ENCODE results near the gene MLEC. TPM values are rescaled to one million over a fixed set of nuclear protein-coding genes. Genes with fewer than 3 reads are reported as not detected.

The MLEC gene
- total RNA-seq, 4 donors from 2014 or later, result 46.5 to 89.4 (median 60.1) TPM

DNA sequence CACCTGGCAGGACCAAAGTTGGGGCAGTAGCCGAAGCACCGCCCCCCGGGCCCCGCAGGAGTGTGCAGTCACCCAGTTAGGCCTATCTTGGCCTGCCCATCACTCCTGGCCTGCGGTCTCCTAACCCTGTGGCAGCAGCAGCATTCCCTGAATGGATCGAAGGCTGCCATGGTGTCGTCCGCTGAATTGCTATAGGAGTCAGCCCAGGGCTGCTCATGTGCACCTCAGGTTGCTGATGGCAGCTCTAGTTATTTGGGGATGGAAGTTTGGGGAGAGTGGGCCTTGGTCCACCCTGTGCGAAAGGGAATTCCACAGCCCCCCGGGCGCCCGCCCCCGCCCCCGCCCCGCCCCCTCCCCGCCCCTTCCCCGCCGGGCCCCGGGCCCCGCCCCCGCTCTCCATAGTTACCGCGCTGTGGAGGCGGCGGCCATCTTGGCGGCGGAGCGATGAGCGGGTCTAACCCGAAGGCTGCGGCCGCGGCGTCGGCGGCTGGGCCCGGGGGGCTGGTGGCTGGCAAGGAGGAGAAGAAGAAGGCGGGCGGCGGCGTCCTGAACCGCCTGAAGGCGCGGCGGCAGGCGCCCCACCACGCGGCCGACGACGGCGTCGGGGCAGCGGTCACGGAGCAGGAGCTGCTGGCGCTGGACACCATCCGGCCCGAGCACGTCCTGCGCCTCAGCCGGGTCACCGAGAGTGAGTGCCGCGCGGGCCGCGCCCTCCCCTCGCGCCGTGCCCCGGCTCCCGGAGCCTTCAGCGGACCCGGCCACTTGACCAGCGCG, 23.3 kb downstream of the MLEC start, which contains the start of gene UNC119B:
UNC119B (plus strand) TSS at position 428 of the 774 bp plus-strand sequence; CDS start at position 445, 17 bp downstream.
- H3K27ac ChIP-seq, result peak within 1 kb of the TSS; percentile 69 to 94 (median 85)
- peaks cover 0 to 12% of the 10 kb centered on the region in 2 donors for H3K36me3 ChIP-seq
- intact Hi-C loops (cut with DNase I; ENCODE audit: low total_unique reads) (loop anchor here (2.0 to 10.0 kb wide), 2 partner anchors 23 to 265 kb away; partner anchors contain the start of genes HNF1A and MLEC), in situ Hi-C loops (cut with MboI; ENCODE audit: low sequenced_read_pairs in 4 of 4) (loop anchor here (5.0 to 10.0 kb wide), 4 partner anchors 63 to 265 kb away; partner anchors contain the start of genes POP5 (in 4 of the 4), CABP1 (in 1 of the 4) and HNF1A (in 1 of the 4))
- DNase-seq (peak in 1 of 2 donors; percentile 42), ATAC-seq (peak; percentile 79 to 81)
- peak; percentile 20 to 41 for TF ChIP-seq POLR2A (IDR thresholded peaks at IDR 0.05)
- TF ChIP-seq, protein P1, sequence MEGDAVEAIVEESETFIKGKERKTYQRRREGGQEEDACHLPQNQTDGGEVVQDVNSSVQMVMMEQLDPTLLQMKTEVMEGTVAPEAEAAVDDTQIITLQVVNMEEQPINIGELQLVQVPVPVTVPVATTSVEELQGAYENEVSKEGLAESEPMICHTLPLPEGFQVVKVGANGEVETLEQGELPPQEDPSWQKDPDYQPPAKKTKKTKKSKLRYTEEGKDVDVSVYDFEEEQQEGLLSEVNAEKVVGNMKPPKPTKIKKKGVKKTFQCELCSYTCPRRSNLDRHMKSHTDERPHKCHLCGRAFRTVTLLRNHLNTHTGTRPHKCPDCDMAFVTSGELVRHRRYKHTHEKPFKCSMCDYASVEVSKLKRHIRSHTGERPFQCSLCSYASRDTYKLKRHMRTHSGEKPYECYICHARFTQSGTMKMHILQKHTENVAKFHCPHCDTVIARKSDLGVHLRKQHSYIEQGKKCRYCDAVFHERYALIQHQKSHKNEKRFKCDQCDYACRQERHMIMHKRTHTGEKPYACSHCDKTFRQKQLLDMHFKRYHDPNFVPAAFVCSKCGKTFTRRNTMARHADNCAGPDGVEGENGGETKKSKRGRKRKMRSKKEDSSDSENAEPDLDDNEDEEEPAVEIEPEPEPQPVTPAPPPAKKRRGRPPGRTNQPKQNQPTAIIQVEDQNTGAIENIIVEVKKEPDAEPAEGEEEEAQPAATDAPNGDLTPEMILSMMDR (IDR thresholded peaks at IDR 0.05 in 4 of 5, conservative IDR thresholded peaks at IDR 0.05 in 1 of 5), result peak in 1 of 5 experiments; percentile 24
- peak within 1 kb of the TSS; percentile 63 to 87 (median 74) for H3K4me3 ChIP-seq
- peaks cover 19 to 25% of the 10 kb centered on the region in 2 donors for H3K4me1 ChIP-seq
- H3K9me3 ChIP-seq, result no peaks in the 10 kb centered on the region
- no peaks in the 10 kb centered on the region for H3K27me3 ChIP-seq

DNA sequence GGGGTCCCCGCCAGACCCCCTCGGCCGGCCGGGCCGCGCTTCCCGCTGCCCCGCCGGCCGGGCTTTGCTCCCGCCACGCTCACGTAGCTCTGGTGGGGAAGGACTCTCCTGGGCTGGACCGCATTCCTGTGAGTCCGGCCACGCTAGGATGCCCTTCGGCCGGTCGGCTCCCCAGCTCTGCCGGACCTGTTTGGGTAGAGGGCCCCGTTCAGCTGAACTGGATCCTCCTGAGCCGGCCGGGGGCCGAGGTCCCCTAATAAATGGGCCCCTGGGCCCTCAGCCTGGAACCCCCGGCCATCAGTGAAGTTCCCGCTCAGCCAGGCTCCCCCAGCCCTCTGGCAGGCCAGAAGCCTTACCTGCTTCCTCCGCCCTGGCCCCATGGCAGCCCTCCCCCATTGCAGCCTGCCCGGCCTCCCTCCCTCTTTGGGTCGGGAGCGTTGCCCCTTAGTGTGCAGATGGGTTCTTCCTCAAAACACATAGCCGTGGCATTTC, 23.9 kb downstream of the MLEC start:
- no peak for DNase-seq

DNA sequence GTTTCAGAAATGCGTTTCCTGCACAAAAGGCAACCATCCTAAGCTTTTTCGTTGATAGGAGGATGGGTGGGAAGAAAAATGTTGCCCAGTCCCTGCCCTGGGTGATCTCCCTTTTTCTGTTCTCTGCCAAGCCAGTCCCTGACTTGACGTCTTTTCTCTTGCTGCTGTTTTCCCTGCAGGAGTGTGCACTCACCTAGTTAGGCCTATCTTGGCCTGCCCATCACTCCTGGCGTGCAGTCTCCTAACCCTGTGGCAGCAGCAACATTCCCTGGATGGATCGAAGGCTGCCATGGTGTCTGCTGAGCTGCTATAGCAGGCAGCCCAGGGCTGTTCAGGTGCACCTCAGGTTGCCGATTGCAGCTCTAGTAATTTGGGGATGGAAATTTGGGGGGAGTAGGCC, 24.5 kb downstream of the MLEC start:
- H3K27ac ChIP-seq, result peak overlapping the region; percentile 69 to 94 (median 85)
- no peaks in the 10 kb centered on the region for H3K9me3 ChIP-seq
- H3K4me1 ChIP-seq, result peaks cover 19 to 25% of the 10 kb centered on the region in 2 donors
- in situ Hi-C loops (cut with MboI; ENCODE audit: low sequenced_read_pairs in 4 of 4), result loop anchor here (5.0 to 10.0 kb wide), 4 partner anchors 64 to 263 kb away; partner anchors contain the start of genes POP5 (in 4 of the 4), CABP1 (in 1 of the 4) and HNF1A (in 1 of the 4)
- peak overlapping the region; percentile 63 to 87 (median 74) for H3K4me3 ChIP-seq
- DNase-seq (no peak), ATAC-seq (no peak)
- peaks cover 0 to 22% of the 10 kb centered on the region in 2 donors for H3K36me3 ChIP-seq
- TF ChIP-seq POLR2A (IDR thresholded peaks at IDR 0.05), result no peak
- TF ChIP-seq, protein P1 (IDR thresholded peaks at IDR 0.05 in 4 of 5, conservative IDR thresholded peaks at IDR 0.05 in 1 of 5), result no peak
- no peaks in the 10 kb centered on the region for H3K27me3 ChIP-seq
- intact Hi-C loops (cut with DNase I; ENCODE audit: low total_unique reads), result loop anchor here (2.0 to 10.0 kb wide), 2 partner anchors 25 to 263 kb away; partner anchors contain the start of genes HNF1A and MLEC

More for the DNA sequence above, 23.9 kb downstream of the MLEC start:
- ATAC-seq, result peak; percentile 23 to 53
- H3K27me3 ChIP-seq, result no peaks in the 10 kb centered on the region
- H3K9me3 ChIP-seq, result no peaks in the 10 kb centered on the region
- H3K36me3 ChIP-seq, result peaks cover 0 to 16% of the 10 kb centered on the region in 2 donors
- intact Hi-C loops (cut with DNase I; ENCODE audit: low total_unique reads) (loop anchor here (2.0 to 10.0 kb wide), 2 partner anchors 24 to 264 kb away; partner anchors contain the start of genes HNF1A and MLEC), in situ Hi-C loops (cut with MboI; ENCODE audit: low sequenced_read_pairs in 4 of 4) (loop anchor here (5.0 to 10.0 kb wide), 4 partner anchors 64 to 264 kb away; partner anchors contain the start of genes POP5 (in 4 of the 4), CABP1 (in 1 of the 4) and HNF1A (in 1 of the 4))
- no peak for TF ChIP-seq POLR2A (IDR thresholded peaks at IDR 0.05)
- TF ChIP-seq, protein P1 (IDR thresholded peaks at IDR 0.05 in 4 of 5, conservative IDR thresholded peaks at IDR 0.05 in 1 of 5), result no peak
- peak overlapping the region; percentile 63 to 87 (median 74) for H3K4me3 ChIP-seq
- H3K27ac ChIP-seq, result peak overlapping the region; percentile 69 to 94 (median 85)
- peaks cover 19 to 25% of the 10 kb centered on the region in 2 donors for H3K4me1 ChIP-seq

DNA sequence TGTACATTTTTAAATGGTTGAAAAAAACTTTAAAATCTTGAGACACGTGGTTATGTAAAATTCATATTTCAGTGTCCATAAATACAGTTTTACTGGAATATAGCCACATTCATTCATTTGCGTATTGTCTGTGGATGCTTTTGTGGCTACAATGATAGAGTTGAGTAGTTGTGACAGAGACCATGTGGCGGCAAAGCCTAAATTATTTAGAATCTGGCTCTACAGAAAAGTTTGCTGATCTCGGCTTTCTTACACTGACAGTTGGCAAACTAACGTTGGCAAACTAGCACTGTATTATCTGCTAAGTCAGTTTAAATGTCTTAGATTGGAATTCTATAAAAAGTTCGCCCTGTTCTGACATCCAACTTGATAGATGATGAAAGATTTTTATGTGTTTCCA, 25.7 kb downstream of the MLEC start:
- Histone ChIP-seq H3K9me3 (no peaks in the 10 kb centered on the region), H3K4me1 (peaks cover 19 to 25% of the 10 kb centered on the region in 2 donors), H3K27me3 (no peaks in the 10 kb centered on the region), H3K4me3 (no peak overlapping the region), H3K27ac (peak overlapping the region in 1 of 4 donors; percentile 19), H3K36me3 (peaks cover 0 to 34% of the 10 kb centered on the region in 2 donors)
- DNase-seq (no peak), ATAC-seq (no peak)
- in situ Hi-C loops (cut with MboI; ENCODE audit: low sequenced_read_pairs in 4 of 4), result loop anchor here (5.0 to 10.0 kb wide), 4 partner anchors 65 to 262 kb away; partner anchors contain the start of genes POP5 (in 4 of the 4), CABP1 (in 1 of the 4) and HNF1A (in 1 of the 4)
- intact Hi-C loops (cut with DNase I; ENCODE audit: low total_unique reads), result loop anchor here (10.0 kb wide), 1 partner anchor 262 kb away; the partner anchor contains the start of gene HNF1A
- no peak for TF ChIP-seq POLR2A (IDR thresholded peaks at IDR 0.05)
- TF ChIP-seq, protein P1 (IDR thresholded peaks at IDR 0.05 in 4 of 5, conservative IDR thresholded peaks at IDR 0.05 in 1 of 5), result no peak
